ENCODE measurements around the gene ADH4. TPM values are rescaled to one million over a fixed set of nuclear protein-coding genes. Genes with fewer than 3 reads are reported as not detected.
"Not testable (repeated sequence)": the region's sequence is repeated elsewhere in the genome, so short reads cannot be mapped to it uniquely, and the experiment has no call there.

Gene ADH4
- total RNA-seq: not detected in 2 replicates

- Mint-ChIP-seq H3K4me3 (no peak within 1 kb of the TSS), H3K27ac (no peak within 1 kb of the TSS), H3K27me3 (peaks cover 2% of the 10 kb centered on the region), H3K4me1 (no peaks in the 10 kb centered on the region), H3K36me3 (ENCODE audit: low read depth) (no peaks in the 10 kb centered on the region), H3K9me3 (no peaks in the 10 kb centered on the region)
- DNase-seq: no peak
- intact Hi-C loops (cut with micrococcal nuclease): no loop called here
Observed at GRCh38 chr4:99144070-99144469, at the start of gene ADH4. Gene ADH4, minus strand, starts transcription at chr4:99144297. Its CDS starts 75 bp downstream, at chr4:99144222.

DNA sequence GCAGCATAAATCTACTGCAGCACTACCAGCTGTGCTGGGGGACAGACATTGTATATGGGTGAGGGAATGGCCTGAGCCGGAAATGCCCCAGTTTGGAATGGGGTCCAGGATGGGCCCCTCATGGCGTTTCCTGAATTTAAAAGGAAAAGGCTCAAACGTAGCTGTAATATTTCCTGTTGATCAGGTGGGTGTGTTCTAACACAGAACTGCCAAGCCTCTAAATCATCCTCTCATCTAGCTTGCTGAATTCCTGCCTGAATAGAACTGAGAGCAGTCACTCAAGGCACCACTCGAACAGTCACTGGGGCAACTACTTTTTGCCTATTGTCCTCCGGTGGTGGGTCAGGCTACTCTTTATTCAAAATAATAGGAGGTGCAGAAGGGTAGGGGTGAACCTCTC, 46.2 kb upstream of the ADH4 start:
- no peak overlapping the region for H3K4me3 Mint-ChIP-seq
- no peak overlapping the region for H3K27ac Mint-ChIP-seq
- H3K36me3 Mint-ChIP-seq (ENCODE audit: low read depth): no peaks in the 10 kb centered on the region
- H3K9me3 Mint-ChIP-seq: peaks cover 18% of the 10 kb centered on the region
- H3K4me1 Mint-ChIP-seq: no peaks in the 10 kb centered on the region
- intact Hi-C loops (cut with micrococcal nuclease): no loop called here
- H3K27me3 Mint-ChIP-seq: no peaks in the 10 kb centered on the region
- no peak for DNase-seq

- H3K4me1 Mint-ChIP-seq; H3K4me3 Mint-ChIP-seq; DNase-seq; intact Hi-C loops (cut with micrococcal nuclease); H3K36me3 Mint-ChIP-seq (ENCODE audit: low read depth); H3K27me3 Mint-ChIP-seq; H3K27ac Mint-ChIP-seq: not testable (repeated sequence)
- H3K9me3 Mint-ChIP-seq: peaks cover 18% of the 10 kb centered on the region
Observed at GRCh38 chr4:99189900-99190299, 45.8 kb upstream of the ADH4 start.

GRCh38 chr4:99186029-99186428, 41.9 kb upstream of the ADH4 start:
- H3K27me3 Mint-ChIP-seq: no peaks in the 10 kb centered on the region
- DNase-seq: no peak
- no peaks in the 10 kb centered on the region for H3K4me1 Mint-ChIP-seq
- no peak overlapping the region for H3K4me3 Mint-ChIP-seq
- H3K27ac Mint-ChIP-seq: no peak overlapping the region
- peaks cover 18% of the 10 kb centered on the region for H3K9me3 Mint-ChIP-seq
- intact Hi-C loops (cut with micrococcal nuclease): no loop called here
- H3K36me3 Mint-ChIP-seq (ENCODE audit: low read depth): no peaks in the 10 kb centered on the region

GRCh38 chr4:99185581-99185980, 41.5 kb upstream of the ADH4 start:
- no peaks in the 10 kb centered on the region for H3K36me3 Mint-ChIP-seq (ENCODE audit: low read depth)
- H3K4me1 Mint-ChIP-seq: no peaks in the 10 kb centered on the region
- H3K27ac Mint-ChIP-seq: no peak overlapping the region
- DNase-seq: no peak
- H3K4me3 Mint-ChIP-seq: no peak overlapping the region
- H3K27me3 Mint-ChIP-seq: no peaks in the 10 kb centered on the region
- intact Hi-C loops (cut with micrococcal nuclease): no loop called here
- peaks cover 18% of the 10 kb centered on the region for H3K9me3 Mint-ChIP-seq

DNA sequence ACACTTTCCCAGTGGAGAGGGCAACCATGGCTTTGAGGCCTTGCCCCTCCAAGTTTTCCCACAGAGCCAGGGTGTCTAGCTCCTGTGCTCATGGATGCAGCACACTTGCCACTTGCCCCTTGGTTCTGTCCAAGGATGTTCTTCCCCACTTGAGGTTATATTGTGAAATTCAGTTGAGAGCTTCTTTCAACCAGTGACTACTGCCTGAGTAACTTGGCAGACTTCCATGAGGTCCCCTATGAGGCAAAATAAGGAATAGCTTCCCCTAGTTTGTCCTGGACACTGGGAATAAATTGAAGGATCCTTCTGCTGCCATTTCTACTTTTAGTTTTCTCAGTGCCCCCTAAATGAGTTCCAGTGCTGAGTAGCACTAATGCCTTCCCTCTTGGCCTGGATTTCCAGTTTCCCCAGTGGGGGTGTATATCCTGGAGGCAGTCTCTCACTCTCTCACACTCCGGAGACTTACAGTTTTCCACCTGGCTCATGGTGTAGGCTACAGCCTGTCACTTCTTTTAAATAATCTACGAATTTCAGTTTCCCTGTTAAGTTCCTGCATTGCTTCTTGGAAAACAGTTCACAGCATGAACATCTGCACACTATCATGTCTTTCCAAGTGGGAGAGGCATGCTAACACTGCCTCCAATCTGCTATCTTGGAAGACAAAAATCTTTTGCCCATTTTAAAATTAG, 36.4 kb upstream of the ADH4 start:
- Mint-ChIP-seq H3K27ac (no peak overlapping the region), H3K27me3 (no peaks in the 10 kb centered on the region)
- intact Hi-C loops (cut with micrococcal nuclease): no loop called here

GRCh38 chr4:99179626-99180025, 35.5 kb upstream of the ADH4 start:
- H3K4me3 Mint-ChIP-seq: no peak overlapping the region
- no peak for DNase-seq
- no peak overlapping the region for H3K27ac Mint-ChIP-seq
- H3K27me3 Mint-ChIP-seq: no peaks in the 10 kb centered on the region
- H3K9me3 Mint-ChIP-seq: peaks cover 5% of the 10 kb centered on the region
- no peaks in the 10 kb centered on the region for H3K4me1 Mint-ChIP-seq
- intact Hi-C loops (cut with micrococcal nuclease): no loop called here
- H3K36me3 Mint-ChIP-seq (ENCODE audit: low read depth): no peaks in the 10 kb centered on the region

More for the DNA sequence above, 36.4 kb upstream of the ADH4 start:
- no peaks in the 10 kb centered on the region for H3K36me3 Mint-ChIP-seq (ENCODE audit: low read depth)
- no peak overlapping the region for H3K4me3 Mint-ChIP-seq
- H3K4me1 Mint-ChIP-seq: no peaks in the 10 kb centered on the region
- H3K9me3 Mint-ChIP-seq: no peaks in the 10 kb centered on the region
- no peak for DNase-seq

DNA sequence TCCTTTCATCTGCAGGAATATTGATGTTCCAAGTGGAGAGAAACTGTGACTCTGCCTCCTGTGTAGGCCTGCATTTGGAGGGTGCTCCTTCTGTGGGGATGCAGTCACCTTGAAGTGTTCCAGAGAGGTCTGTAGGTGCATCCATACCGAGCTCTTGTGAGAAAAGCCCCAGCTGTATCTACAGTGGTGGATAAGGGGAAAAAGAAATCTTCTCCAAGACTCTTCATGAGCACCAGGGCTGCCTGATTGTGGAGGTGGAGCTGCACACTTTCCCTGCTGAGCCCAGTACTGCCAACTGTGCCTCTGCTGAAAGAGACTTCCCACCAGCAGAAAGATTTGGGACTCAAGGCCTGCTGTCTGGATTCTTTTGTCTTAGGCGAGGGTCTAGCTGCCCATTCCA, 35.1 kb upstream of the ADH4 start:
- H3K27me3 Mint-ChIP-seq: no peaks in the 10 kb centered on the region
- intact Hi-C loops (cut with micrococcal nuclease): no loop called here
- H3K36me3 Mint-ChIP-seq (ENCODE audit: low read depth): no peaks in the 10 kb centered on the region
- H3K4me3 Mint-ChIP-seq: no peak overlapping the region
- DNase-seq: no peak
- H3K4me1 Mint-ChIP-seq: no peaks in the 10 kb centered on the region
- peaks cover 5% of the 10 kb centered on the region for H3K9me3 Mint-ChIP-seq
- no peak overlapping the region for H3K27ac Mint-ChIP-seq

GRCh38 chr4:99166544-99166943, 22.4 kb upstream of the ADH4 start:
- H3K27me3 Mint-ChIP-seq: no peaks in the 10 kb centered on the region
- H3K9me3 Mint-ChIP-seq: peaks cover 16% of the 10 kb centered on the region
- H3K36me3 Mint-ChIP-seq (ENCODE audit: low read depth): no peaks in the 10 kb centered on the region
- no peak overlapping the region for H3K4me3 Mint-ChIP-seq
- no peaks in the 10 kb centered on the region for H3K4me1 Mint-ChIP-seq
- no peak for DNase-seq
- no peak overlapping the region for H3K27ac Mint-ChIP-seq
- intact Hi-C loops (cut with micrococcal nuclease): no loop called here

GRCh38 chr4:99165978-99166377, 21.9 kb upstream of the ADH4 start:
- H3K4me1 Mint-ChIP-seq: no peaks in the 10 kb centered on the region
- H3K4me3 Mint-ChIP-seq: no peak overlapping the region
- intact Hi-C loops (cut with micrococcal nuclease): no loop called here
- peaks cover 16% of the 10 kb centered on the region for H3K9me3 Mint-ChIP-seq
- DNase-seq: no peak
- no peaks in the 10 kb centered on the region for H3K36me3 Mint-ChIP-seq (ENCODE audit: low read depth)
- no peak overlapping the region for H3K27ac Mint-ChIP-seq
- no peaks in the 10 kb centered on the region for H3K27me3 Mint-ChIP-seq

- H3K4me3 Mint-ChIP-seq: no peak overlapping the region
- intact Hi-C loops (cut with micrococcal nuclease): no loop called here
- H3K27ac Mint-ChIP-seq: no peak overlapping the region
- H3K4me1 Mint-ChIP-seq: no peaks in the 10 kb centered on the region
- H3K9me3 Mint-ChIP-seq: peaks cover 2% of the 10 kb centered on the region
- H3K27me3 Mint-ChIP-seq: no peaks in the 10 kb centered on the region
- H3K36me3 Mint-ChIP-seq (ENCODE audit: low read depth): no peaks in the 10 kb centered on the region
- DNase-seq: no peak
Observed at GRCh38 chr4:99161373-99162099, 17.4 kb upstream of the ADH4 start.

- H3K36me3 Mint-ChIP-seq (ENCODE audit: low read depth): no peaks in the 10 kb centered on the region
- H3K9me3 Mint-ChIP-seq: no peaks in the 10 kb centered on the region
- intact Hi-C loops (cut with micrococcal nuclease): no loop called here
- no peak overlapping the region for H3K4me3 Mint-ChIP-seq
- H3K27me3 Mint-ChIP-seq: no peaks in the 10 kb centered on the region
- H3K27ac Mint-ChIP-seq: no peak overlapping the region
- no peak for DNase-seq
- H3K4me1 Mint-ChIP-seq: no peaks in the 10 kb centered on the region
Observed at GRCh38 chr4:99159699-99160098, 15.6 kb upstream of the ADH4 start.

GRCh38 chr4:99157478-99157935, 13.4 kb upstream of the ADH4 start:
- H3K9me3 Mint-ChIP-seq: no peaks in the 10 kb centered on the region
- H3K27ac Mint-ChIP-seq: no peak overlapping the region
- intact Hi-C loops (cut with micrococcal nuclease): no loop called here
- H3K4me1 Mint-ChIP-seq: no peaks in the 10 kb centered on the region
- no peaks in the 10 kb centered on the region for H3K36me3 Mint-ChIP-seq (ENCODE audit: low read depth)
- no peak overlapping the region for H3K4me3 Mint-ChIP-seq
- DNase-seq: no peak
- no peaks in the 10 kb centered on the region for H3K27me3 Mint-ChIP-seq

DNA sequence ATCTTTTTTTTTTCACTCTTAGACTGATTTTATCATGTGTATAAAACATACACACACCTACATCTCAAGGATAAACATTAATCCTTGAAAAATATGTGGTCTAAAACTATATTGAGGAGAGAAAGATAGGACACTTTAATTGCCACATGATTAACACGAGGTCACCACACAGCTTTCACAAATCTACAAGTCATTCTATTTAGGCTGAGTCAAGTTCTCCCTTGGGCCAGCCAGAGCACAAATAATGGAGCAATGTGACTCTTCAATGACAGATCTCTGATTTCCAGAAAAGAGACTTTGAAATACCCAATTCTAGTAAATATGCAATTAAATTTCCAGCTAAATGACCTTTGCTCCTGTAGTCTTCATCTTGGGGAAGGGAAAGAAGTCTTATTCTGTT, 12.9 kb upstream of the ADH4 start:
- no peaks in the 10 kb centered on the region for H3K36me3 Mint-ChIP-seq (ENCODE audit: low read depth)
- intact Hi-C loops (cut with micrococcal nuclease): no loop called here

More for the DNA sequence above, 12.9 kb upstream of the ADH4 start:
- DNase-seq: no peak
- Mint-ChIP-seq H3K4me1 (no peaks in the 10 kb centered on the region), H3K4me3 (no peak overlapping the region), H3K27me3 (no peaks in the 10 kb centered on the region), H3K9me3 (no peaks in the 10 kb centered on the region), H3K27ac (no peak overlapping the region)

Measured in activated CD4-positive, alpha-beta T cell treated with anti-CD3 and anti-CD28 coated beads, Interleukin-2, amount 10 ng/mL, durations not matched to agents 24 days and 14 days (primary cell).